Measurements from ENCODE around the gene EHBP1L1. TPM values are rescaled to one million over a fixed set of nuclear protein-coding genes. Genes with fewer than 3 reads are reported as not detected.
A peak's percentile ranks its signal among the peaks of the same experiment; 100 is the strongest.

EHBP1L1 gene
- total and polyA plus RNA-seq, 4 donors = 1.1 to 120 (median 10.0) TPM

DNA sequence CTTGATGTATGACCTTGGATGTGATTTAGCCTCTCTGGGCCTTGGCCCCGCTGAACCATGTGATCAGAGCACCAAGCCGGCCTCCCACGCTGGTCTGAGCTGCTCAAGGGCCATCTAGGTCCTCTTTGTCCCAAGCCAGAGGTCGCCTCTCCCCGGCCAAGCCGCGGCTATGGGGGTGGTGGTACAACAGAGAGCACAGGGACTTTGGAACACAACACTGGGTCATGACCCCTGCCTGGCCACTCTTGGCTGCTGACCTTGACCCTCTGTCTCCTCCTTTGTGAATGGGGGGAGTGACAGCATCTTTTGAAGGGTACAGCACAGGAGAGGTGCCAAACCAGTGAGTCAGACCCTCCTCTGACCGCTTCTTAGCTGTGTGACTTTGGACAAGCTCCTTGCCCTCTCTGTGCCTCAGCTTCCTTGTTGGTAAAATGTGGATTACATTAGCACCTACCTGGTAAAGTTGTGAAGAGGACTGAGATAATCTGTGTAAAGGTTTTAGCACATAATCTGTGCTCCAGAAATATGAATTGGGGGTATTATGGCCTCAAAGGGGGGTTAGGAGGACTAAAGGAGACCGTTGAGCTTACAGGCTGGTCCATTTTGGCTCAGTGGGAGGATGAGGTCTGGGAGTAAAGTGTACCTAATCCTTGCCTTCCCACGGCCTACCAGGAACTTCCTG is 46.2 kb upstream of the EHBP1L1 start:
- 50% methylated on average over 10 of the region's 10 CpGs for WGBS
- no peaks in the 10 kb centered on the region for H3K9me3 ChIP-seq (ENCODE audit: control insufficient read depth in 4 of 4, low read length in 3 of 4)
- no peak overlapping the region for H3K27ac ChIP-seq (ENCODE audit: low read depth in 1 of 2, low read length in 2 of 2)
- TF ChIP-seq FOXA1 (IDR thresholded peaks at IDR 0.05) (no peak), HNF4A (conservative IDR thresholded peaks at IDR 0.05) (peak; percentile 97 to 98), JUND (IDR thresholded peaks at IDR 0.05) (peak in 1 of 2 donors; percentile 55), TAF1 (conservative IDR thresholded peaks at IDR 0.05) (no peak), GABPA (IDR thresholded peaks at IDR 0.05 in 1 of 2, conservative IDR thresholded peaks at IDR 0.05 in 1 of 2) (peak in 1 of 2 donors; percentile 40), RXRA (IDR thresholded peaks at IDR 0.05) (peak; percentile 95 to 97), RAD21 (IDR thresholded peaks at IDR 0.05) (peak in 1 of 2 donors; percentile 16), SP1 (IDR thresholded peaks at IDR 0.05) (peak; percentile 77), FOXA2 (IDR thresholded peaks at IDR 0.05) (no peak), NR2F2 (IDR thresholded peaks at IDR 0.05) (peak; percentile 99), HNF4G (IDR thresholded peaks at IDR 0.05) (peak; percentile 94), EGR1 (IDR thresholded peaks at IDR 0.05; ENCODE audit: low read depth in 2 of 2) (peak in 1 of 2 donors; percentile 60), YY1 (IDR thresholded peaks at IDR 0.05) (no peak)
- TF ChIP-seq, protein P1, sequence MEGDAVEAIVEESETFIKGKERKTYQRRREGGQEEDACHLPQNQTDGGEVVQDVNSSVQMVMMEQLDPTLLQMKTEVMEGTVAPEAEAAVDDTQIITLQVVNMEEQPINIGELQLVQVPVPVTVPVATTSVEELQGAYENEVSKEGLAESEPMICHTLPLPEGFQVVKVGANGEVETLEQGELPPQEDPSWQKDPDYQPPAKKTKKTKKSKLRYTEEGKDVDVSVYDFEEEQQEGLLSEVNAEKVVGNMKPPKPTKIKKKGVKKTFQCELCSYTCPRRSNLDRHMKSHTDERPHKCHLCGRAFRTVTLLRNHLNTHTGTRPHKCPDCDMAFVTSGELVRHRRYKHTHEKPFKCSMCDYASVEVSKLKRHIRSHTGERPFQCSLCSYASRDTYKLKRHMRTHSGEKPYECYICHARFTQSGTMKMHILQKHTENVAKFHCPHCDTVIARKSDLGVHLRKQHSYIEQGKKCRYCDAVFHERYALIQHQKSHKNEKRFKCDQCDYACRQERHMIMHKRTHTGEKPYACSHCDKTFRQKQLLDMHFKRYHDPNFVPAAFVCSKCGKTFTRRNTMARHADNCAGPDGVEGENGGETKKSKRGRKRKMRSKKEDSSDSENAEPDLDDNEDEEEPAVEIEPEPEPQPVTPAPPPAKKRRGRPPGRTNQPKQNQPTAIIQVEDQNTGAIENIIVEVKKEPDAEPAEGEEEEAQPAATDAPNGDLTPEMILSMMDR (IDR thresholded peaks at IDR 0.05; ENCODE audit: low read depth, low read length, missing input control) = no peak
- TF ChIP-seq, protein P2, sequence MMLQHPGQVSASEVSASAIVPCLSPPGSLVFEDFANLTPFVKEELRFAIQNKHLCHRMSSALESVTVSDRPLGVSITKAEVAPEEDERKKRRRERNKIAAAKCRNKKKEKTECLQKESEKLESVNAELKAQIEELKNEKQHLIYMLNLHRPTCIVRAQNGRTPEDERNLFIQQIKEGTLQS (IDR thresholded peaks at IDR 0.05) = no peak
- TF ChIP-seq, protein P3, sequence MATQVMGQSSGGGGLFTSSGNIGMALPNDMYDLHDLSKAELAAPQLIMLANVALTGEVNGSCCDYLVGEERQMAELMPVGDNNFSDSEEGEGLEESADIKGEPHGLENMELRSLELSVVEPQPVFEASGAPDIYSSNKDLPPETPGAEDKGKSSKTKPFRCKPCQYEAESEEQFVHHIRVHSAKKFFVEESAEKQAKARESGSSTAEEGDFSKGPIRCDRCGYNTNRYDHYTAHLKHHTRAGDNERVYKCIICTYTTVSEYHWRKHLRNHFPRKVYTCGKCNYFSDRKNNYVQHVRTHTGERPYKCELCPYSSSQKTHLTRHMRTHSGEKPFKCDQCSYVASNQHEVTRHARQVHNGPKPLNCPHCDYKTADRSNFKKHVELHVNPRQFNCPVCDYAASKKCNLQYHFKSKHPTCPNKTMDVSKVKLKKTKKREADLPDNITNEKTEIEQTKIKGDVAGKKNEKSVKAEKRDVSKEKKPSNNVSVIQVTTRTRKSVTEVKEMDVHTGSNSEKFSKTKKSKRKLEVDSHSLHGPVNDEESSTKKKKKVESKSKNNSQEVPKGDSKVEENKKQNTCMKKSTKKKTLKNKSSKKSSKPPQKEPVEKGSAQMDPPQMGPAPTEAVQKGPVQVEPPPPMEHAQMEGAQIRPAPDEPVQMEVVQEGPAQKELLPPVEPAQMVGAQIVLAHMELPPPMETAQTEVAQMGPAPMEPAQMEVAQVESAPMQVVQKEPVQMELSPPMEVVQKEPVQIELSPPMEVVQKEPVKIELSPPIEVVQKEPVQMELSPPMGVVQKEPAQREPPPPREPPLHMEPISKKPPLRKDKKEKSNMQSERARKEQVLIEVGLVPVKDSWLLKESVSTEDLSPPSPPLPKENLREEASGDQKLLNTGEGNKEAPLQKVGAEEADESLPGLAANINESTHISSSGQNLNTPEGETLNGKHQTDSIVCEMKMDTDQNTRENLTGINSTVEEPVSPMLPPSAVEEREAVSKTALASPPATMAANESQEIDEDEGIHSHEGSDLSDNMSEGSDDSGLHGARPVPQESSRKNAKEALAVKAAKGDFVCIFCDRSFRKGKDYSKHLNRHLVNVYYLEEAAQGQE (IDR thresholded peaks at IDR 0.05) = peak; percentile 38
- TF ChIP-seq, protein P4, sequence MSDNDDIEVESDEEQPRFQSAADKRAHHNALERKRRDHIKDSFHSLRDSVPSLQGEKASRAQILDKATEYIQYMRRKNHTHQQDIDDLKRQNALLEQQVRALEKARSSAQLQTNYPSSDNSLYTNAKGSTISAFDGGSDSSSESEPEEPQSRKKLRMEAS (IDR thresholded peaks at IDR 0.05) = peak; percentile 27
- TF ChIP-seq, protein P5, sequence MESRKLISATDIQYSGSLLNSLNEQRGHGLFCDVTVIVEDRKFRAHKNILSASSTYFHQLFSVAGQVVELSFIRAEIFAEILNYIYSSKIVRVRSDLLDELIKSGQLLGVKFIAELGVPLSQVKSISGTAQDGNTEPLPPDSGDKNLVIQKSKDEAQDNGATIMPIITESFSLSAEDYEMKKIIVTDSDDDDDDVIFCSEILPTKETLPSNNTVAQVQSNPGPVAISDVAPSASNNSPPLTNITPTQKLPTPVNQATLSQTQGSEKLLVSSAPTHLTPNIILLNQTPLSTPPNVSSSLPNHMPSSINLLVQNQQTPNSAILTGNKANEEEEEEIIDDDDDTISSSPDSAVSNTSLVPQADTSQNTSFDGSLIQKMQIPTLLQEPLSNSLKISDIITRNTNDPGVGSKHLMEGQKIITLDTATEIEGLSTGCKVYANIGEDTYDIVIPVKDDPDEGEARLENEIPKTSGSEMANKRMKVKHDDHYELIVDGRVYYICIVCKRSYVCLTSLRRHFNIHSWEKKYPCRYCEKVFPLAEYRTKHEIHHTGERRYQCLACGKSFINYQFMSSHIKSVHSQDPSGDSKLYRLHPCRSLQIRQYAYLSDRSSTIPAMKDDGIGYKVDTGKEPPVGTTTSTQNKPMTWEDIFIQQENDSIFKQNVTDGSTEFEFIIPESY (IDR thresholded peaks at IDR 0.05) = no peak
- H3K9ac ChIP-seq (ENCODE audit: low read depth in 1 of 2, low read length in 2 of 2) = no peak overlapping the region
- no peaks in the 10 kb centered on the region for H3K27me3 ChIP-seq (ENCODE audit: control insufficient read depth in 4 of 4, insufficient read depth in 4 of 4, low read length in 3 of 4)
- DNase-seq (ENCODE audit: low spot score) = peak; percentile 61
- no peak overlapping the region for H3K4me3 ChIP-seq (ENCODE audit: low read depth in 1 of 3, low read length in 3 of 3)
- H3K4me1 ChIP-seq (ENCODE audit: control insufficient read depth in 4 of 4, insufficient read depth in 4 of 4, low read length in 3 of 4) = peaks cover 18 to 67% (median 53%) of the 10 kb centered on the region in 4 donors
- H3K36me3 ChIP-seq (ENCODE audit: control insufficient read depth in 4 of 4, insufficient read depth in 3 of 4, low read depth in 1 of 4, low read length in 3 of 4) = peaks cover 8 to 32% (median 14%) of the 10 kb centered on the region in 4 donors

Data from liver (tissue), 9 donors.